GM21717 (cell line): ENCODE measurements around the gene ANXA2.
"Not testable (repeated sequence)": the region's sequence is repeated elsewhere in the genome, so short reads cannot be mapped to it uniquely, and the experiment has no call there.

Source experiments
- ATAC-seq: cut with Tn5 transposase; IDR thresholded peaks from one replicate; pipeline ENCODE4 v1.9.1; 2021; ENCODE audit warnings: mild to moderate bottlenecking, moderate library complexity; ENCODE audit not compliant: unreplicated experiment

The ANXA2 gene

GRCh38 chr15:60372227-60372626 lies 25.6 kb downstream of the ANXA2 start:
- ATAC-seq: no peak

GRCh38 chr15:60371175-60372051 lies 26.4 kb downstream of the ANXA2 start:
- ATAC-seq: no peak

GRCh38 chr15:60370869-60371136 lies 27.0 kb downstream of the ANXA2 start:
- no peak for ATAC-seq

GRCh38 chr15:60370105-60370868 lies 27.5 kb downstream of the ANXA2 start:
- no peak for ATAC-seq

- ATAC-seq: no peak
Observed at GRCh38 chr15:60369696-60370095, 28.1 kb downstream of the ANXA2 start.

- ATAC-seq: no peak
Observed at GRCh38 chr15:60364612-60364924, 33.2 kb downstream of the ANXA2 start.

GRCh38 chr15:60363903-60364611 lies 33.7 kb downstream of the ANXA2 start:
- no peak for ATAC-seq

- ATAC-seq: no peak
Observed at GRCh38 chr15:60363087-60363549, 34.7 kb downstream of the ANXA2 start.

- no peak for ATAC-seq
Observed at GRCh38 chr15:60362321-60363086, 35.3 kb downstream of the ANXA2 start.

GRCh38 chr15:60359738-60360137 lies 38.0 kb downstream of the ANXA2 start:
- not testable (repeated sequence) for ATAC-seq

GRCh38 chr15:60358935-60359682 lies 38.7 kb downstream of the ANXA2 start:
- ATAC-seq: no peak

GRCh38 chr15:60356832-60357231 lies 41.0 kb downstream of the ANXA2 start:
- no peak for ATAC-seq

- no peak for ATAC-seq
Observed at GRCh38 chr15:60355148-60355857, 42.5 kb downstream of the ANXA2 start.

GRCh38 chr15:60353245-60353920 lies 44.4 kb downstream of the ANXA2 start:
- ATAC-seq: no peak

GRCh38 chr15:60352525-60352924 lies 45.3 kb downstream of the ANXA2 start:
- ATAC-seq: no peak

- ATAC-seq: no peak
Observed at GRCh38 chr15:60351066-60351465, 46.7 kb downstream of the ANXA2 start.

GRCh38 chr15:60350108-60350507 lies 47.7 kb downstream of the ANXA2 start:
- no peak for ATAC-seq

GRCh38 chr15:60349589-60349988 lies 48.2 kb downstream of the ANXA2 start:
- ATAC-seq: no peak

GRCh38 chr15:60347480-60348049 lies 50.2 kb downstream of the ANXA2 start:
- no peak for ATAC-seq
